CD14-positive monocyte (primary cell): Measurements from ENCODE around the gene KSR2. TPM values are rescaled to one million over a fixed set of nuclear protein-coding genes. Genes with fewer than 3 reads are reported as not detected.

ENCODE experiments used
- DNase-seq, 3 donors: peaks; one replicate each; pipeline ENCODE4 v3.0.0-alpha.2; 2011 to 2022
- H2AFZ ChIP-seq: 2 replicates; pipeline ENCODE4 v1.6.0; 2012; ENCODE audit warnings: mild to moderate bottlenecking, low read depth, low read length, inconsistent platforms; ENCODE audit not compliant: insufficient read depth, poor library complexity, severe bottlenecking
- H3K27ac ChIP-seq, 2 donors: 1 replicate in 1 of 2; 2 replicates in 1 of 2; pipeline ENCODE4 v1.5.1; 2012 to 2013; ENCODE audit warnings: low read length in 2 of 2, control low read depth in 1 of 2, inconsistent platforms in 1 of 2, low read depth in 1 of 2, mild to moderate bottlenecking in 1 of 2
- H3K27me3 ChIP-seq, 2 donors: one replicate each; pipeline versions ENCODE4 v1.6.0 to v1.6.1; 2011 to 2013; ENCODE audit warnings: low read length in 2 of 2; ENCODE audit not compliant: control insufficient read depth in 2 of 2, insufficient read depth in 2 of 2
- H3K36me3 ChIP-seq, 2 donors: replicated peaks in 1 of 2; 1 replicate in 1 of 2; 2 replicates in 1 of 2; pipeline versions ENCODE4 v1.5.1 to v1.6.1; 2012 to 2013; ENCODE audit warnings: low read length in 2 of 2, control low read depth in 1 of 2, inconsistent platforms in 1 of 2, mild to moderate bottlenecking in 1 of 2; ENCODE audit not compliant: insufficient read depth in 2 of 2, control insufficient read depth in 1 of 2
- H3K4me1 ChIP-seq, 2 donors: 1 replicate in 1 of 2; 2 replicates in 1 of 2; pipeline versions ENCODE4 v1.5.1 to v1.6.1; 2012 to 2013; ENCODE audit warnings: low read length in 2 of 2, control low read depth in 1 of 2, inconsistent platforms in 1 of 2, mild to moderate bottlenecking in 1 of 2, moderate library complexity in 1 of 2; ENCODE audit not compliant: insufficient read depth in 2 of 2, control insufficient read depth in 1 of 2
- H3K4me2 ChIP-seq: replicated peaks from 2 replicates; pipeline ENCODE3; 2012; ENCODE audit warnings: low read length, moderate library complexity, mild to moderate bottlenecking; ENCODE audit not compliant: poor library complexity, severe bottlenecking; ENCODE audit errors: extremely low read depth
- H3K4me3 ChIP-seq, 3 experiments: fragments of 200-600 bp in 1 of 3; sonication (generic) in 1 of 3; replicated peaks in 1 of 3; 1 replicate in 2 of 3; 2 replicates in 1 of 3; pipeline ENCODE4 v1.5.1; 2011 to 2013; ENCODE audit warnings: low read length in 3 of 3, mild to moderate bottlenecking in 3 of 3, control low read depth in 2 of 3, low read depth in 2 of 3, inconsistent platforms in 1 of 3, moderate library complexity in 1 of 3
- H3K79me2 ChIP-seq: 2 replicates; pipeline ENCODE4 v1.6.0; 2012; ENCODE audit warnings: mild to moderate bottlenecking, control low read depth, inconsistent platforms, low read length, moderate library complexity; ENCODE audit not compliant: insufficient read depth
- H3K9ac ChIP-seq: 2 replicates; pipeline ENCODE4 v1.6.0; 2017; ENCODE audit warnings: low read length, mild to moderate bottlenecking; ENCODE audit not compliant: insufficient read depth, poor library complexity, severe bottlenecking
- H3K9me3 ChIP-seq, 2 donors: replicated peaks in 1 of 2; 1 replicate in 1 of 2; 2 replicates in 1 of 2; pipeline versions ENCODE4 v1.5.1 to v1.6.1; 2012 to 2013; ENCODE audit warnings: low read length in 2 of 2, control low read depth in 1 of 2; ENCODE audit not compliant: control insufficient read depth in 1 of 2, insufficient read depth in 1 of 2
- H4K20me1 ChIP-seq: 2 replicates; pipeline ENCODE4 v1.6.0; 2012; ENCODE audit warnings: mild to moderate bottlenecking, low read length, control low read depth, moderate library complexity; ENCODE audit not compliant: insufficient read depth
- H3K27ac Mint-ChIP-seq, 7 donors: one replicate each; pipeline ENCODE4 v1.8.0; 2020; ENCODE audit warnings: mild to moderate bottlenecking in 7 of 7, mixed read lengths in 7 of 7, moderate library complexity in 6 of 7, inconsistent platforms in 2 of 7
- H3K27me3 Mint-ChIP-seq, 3 donors: one replicate each; pipeline ENCODE4 v1.8.0; 2021 to 2022; ENCODE audit warnings: low read depth in 3 of 3, mild to moderate bottlenecking in 3 of 3, mixed read lengths in 3 of 3, moderate library complexity in 3 of 3, inconsistent platforms in 1 of 3
- H3K36me3 Mint-ChIP-seq, 2 donors: one replicate each; pipeline ENCODE4 v1.8.0; 2020; ENCODE audit warnings: mixed read lengths in 2 of 2, inconsistent platforms in 1 of 2, mild to moderate bottlenecking in 1 of 2
- H3K4me1 Mint-ChIP-seq: one replicate; pipeline ENCODE4 v1.8.0; 2020; ENCODE audit warnings: mild to moderate bottlenecking, mixed read lengths
- H3K4me3 Mint-ChIP-seq, 2 donors: one replicate each; pipeline ENCODE4 v1.8.0; 2020; ENCODE audit warnings: mild to moderate bottlenecking in 2 of 2, mixed read lengths in 2 of 2, moderate library complexity in 1 of 2
- H3K9me3 Mint-ChIP-seq, 7 donors: one replicate each; pipeline ENCODE4 v1.8.0; 2020 to 2022; ENCODE audit warnings: mixed read lengths in 7 of 7, mild to moderate bottlenecking in 6 of 7, moderate library complexity in 6 of 7, inconsistent platforms in 2 of 7
- CTCF ChIP-seq: fragments of 200-600 bp; IDR thresholded peaks from one replicate; pipeline ENCODE4 v1.8.0; 2022; ENCODE audit warnings: antibody characterized with exemption, mild to moderate bottlenecking
- WGBS: methylation state at CpG from one replicate; pipeline ENCODE4 v1.1.5; 2013; ENCODE audit warnings: missing lambda C conversion rate; ENCODE audit not compliant: insufficient coverage; 5-methylcytosine and 5-hydroxymethylcytosine counted together
- intact Hi-C, 2 donors: fragments of 100-400 bp; cut with micrococcal nuclease; formaldehyde crosslinking; loops; one replicate each; pipeline versions ENCODE4 v1.15.0 to v1.15.1; 2023
- polyA plus RNA-seq, 3 donors: library from polyadenylated mRNA; depleted of rRNA in 1 of 3; unstranded in 2 of 3; stranded (reverse) in 1 of 3; fragments of 300-500 nt in 2 of 3; fragments of >200 nt in 1 of 3; fragmentation: Illumina TruSeq in 2 of 3; gene quantifications; 1 replicate in 2 of 3; 2 replicates in 1 of 3; pipeline ENCODE4 v1.2.3, GENCODE V29; 2012 to 2021

The KSR2 gene
- polyA plus RNA-seq, 3 donors: not detected

- Histone ChIP-seq H4K20me1 (no peaks in the 10 kb centered on the region), H3K79me2 (no peaks in the 10 kb centered on the region), H3K9ac (no peak overlapping the region), H3K27ac (no peak overlapping the region), H3K9me3 (peaks cover 0 to 3% of the 10 kb centered on the region in 2 donors), H3K4me1 (peaks cover 24 to 26% of the 10 kb centered on the region in 2 donors), H3K4me3 (no peak overlapping the region), H3K27me3 (peaks cover 8 to 14% of the 10 kb centered on the region in 2 donors), H3K36me3 (no peaks in the 10 kb centered on the region), H3K4me2 (no peak overlapping the region), H2AFZ (no peak overlapping the region)
- Mint-ChIP-seq H3K36me3 (peaks cover 0 to 5% of the 10 kb centered on the region in 2 donors), H3K9me3 (peaks cover 4 to 11% (median 9%) of the 10 kb centered on the region in 7 donors), H3K27me3 (peaks cover 11 to 22% (median 15%) of the 10 kb centered on the region in 3 donors), H3K4me1 (peaks cover 33% of the 10 kb centered on the region), H3K4me3 (peak overlapping the region in 1 of 2 donors; percentile 52), H3K27ac (no peak overlapping the region)
- TF ChIP-seq CTCF: no peak
- intact Hi-C loops: no loop called here
- DNase-seq: no peak
- no CpG with 5 or more reads among the region's 2 CpGs for WGBS
These were observed 466.2 kb downstream of the KSR2 start for GRCh38 chr12:117502633-117503032.

- H3K27ac ChIP-seq: no peak overlapping the region
- no peaks in the 10 kb centered on the region for H3K36me3 ChIP-seq
- 75% methylated on average over 1 of the region's 4 CpGs for WGBS
- H3K36me3 Mint-ChIP-seq: peaks cover 0 to 5% of the 10 kb centered on the region in 2 donors
- H3K9me3 Mint-ChIP-seq: peaks cover 4 to 11% (median 9%) of the 10 kb centered on the region in 7 donors
- intact Hi-C loops: no loop called here
- H3K4me1 Mint-ChIP-seq: peaks cover 33% of the 10 kb centered on the region
- H3K4me3 ChIP-seq: no peak overlapping the region
- H4K20me1 ChIP-seq: no peaks in the 10 kb centered on the region
- H3K9ac ChIP-seq: no peak overlapping the region
- H3K4me3 Mint-ChIP-seq: no peak overlapping the region
- no peak overlapping the region for H3K27ac Mint-ChIP-seq
- peaks cover 11 to 23% (median 16%) of the 10 kb centered on the region in 3 donors for H3K27me3 Mint-ChIP-seq
- H3K4me1 ChIP-seq: peaks cover 24 to 26% of the 10 kb centered on the region in 2 donors
- TF ChIP-seq CTCF: no peak
- DNase-seq: no peak
- H2AFZ ChIP-seq: no peak overlapping the region
- H3K79me2 ChIP-seq: no peaks in the 10 kb centered on the region
- peaks cover 0 to 3% of the 10 kb centered on the region in 2 donors for H3K9me3 ChIP-seq
- peaks cover 5 to 10% of the 10 kb centered on the region in 2 donors for H3K27me3 ChIP-seq
- H3K4me2 ChIP-seq: no peak overlapping the region
These were observed 466.6 kb downstream of the KSR2 start for GRCh38 chr12:117502233-117502632.
